HEK293 (cell line): ENCODE data around the gene CDK2AP2.

Source experiments
- HOXD13 ChIP-seq: sonication (generic); formaldehyde crosslinking; IDR thresholded peaks from 2 replicates; pipeline ENCODE4 v1.8.0; 2022; ENCODE audit warnings: missing genetic modification reagents, borderline replicate concordance
- IKZF3 ChIP-seq: fragments of 450-650 bp; IDR thresholded peaks from 2 replicates; pipeline ENCODE4 v1.5.0; 2018; ENCODE audit warnings: missing biosample characterization, mild to moderate bottlenecking, missing genetic modification characterization, moderate library complexity
- KLF1 ChIP-seq: fragments of 450-650 bp; formaldehyde crosslinking; IDR thresholded peaks from 2 replicates; pipeline ENCODE4 v1.5.1; 2016; ENCODE audit warnings: missing biosample characterization, missing genetic modification characterization
- SP2 ChIP-seq: fragments of 450-650 bp; formaldehyde crosslinking; IDR thresholded peaks from 2 replicates; pipeline ENCODE4 v1.5.1; 2016; ENCODE audit warnings: missing biosample characterization, missing genetic modification characterization
- SP7 ChIP-seq: fragments of 450-650 bp; formaldehyde crosslinking; IDR thresholded peaks from 2 replicates; pipeline ENCODE4 v1.5.1; 2016; ENCODE audit warnings: missing biosample characterization, missing genetic modification characterization
- TSHZ1 ChIP-seq: fragments of 450-650 bp; formaldehyde crosslinking; IDR thresholded peaks from 2 replicates; pipeline ENCODE4 v1.5.1; 2016; ENCODE audit warnings: missing biosample characterization, missing genetic modification characterization, borderline replicate concordance
- ZBTB20 ChIP-seq: fragments of 450-650 bp; formaldehyde crosslinking; IDR thresholded peaks from 2 replicates; pipeline ENCODE4 v1.5.1; 2016; ENCODE audit warnings: missing biosample characterization, missing genetic modification characterization
- ZBTB48 ChIP-seq: fragments of 450-650 bp; formaldehyde crosslinking; IDR thresholded peaks from 2 replicates; pipeline ENCODE4 v1.5.1; 2016; ENCODE audit warnings: missing biosample characterization, missing genetic modification characterization
- ZNF138 ChIP-seq: fragments of 450-650 bp; formaldehyde crosslinking; IDR thresholded peaks from 2 replicates; pipeline ENCODE4 v1.5.1; 2016; ENCODE audit warnings: missing biosample characterization, missing genetic modification characterization, borderline replicate concordance
- ZNF148 ChIP-seq: fragments of 450-650 bp; formaldehyde crosslinking; IDR thresholded peaks from 2 replicates; pipeline ENCODE4 v1.5.0; 2017; ENCODE audit warnings: missing biosample characterization, missing genetic modification characterization, borderline replicate concordance
- ZNF169 ChIP-seq: fragments of 450-650 bp; formaldehyde crosslinking; IDR thresholded peaks from 2 replicates; pipeline ENCODE4 v1.5.1; 2016; ENCODE audit warnings: missing biosample characterization, missing genetic modification characterization
- ZNF174 ChIP-seq: fragments of 450-650 bp; formaldehyde crosslinking; IDR thresholded peaks from 2 replicates; pipeline ENCODE4 v1.5.0; 2017; ENCODE audit warnings: missing biosample characterization, mild to moderate bottlenecking, missing genetic modification characterization
- ZNF266 ChIP-seq: fragments of 450-650 bp; formaldehyde crosslinking; IDR thresholded peaks from 2 replicates; pipeline ENCODE4 v1.5.1; 2016; ENCODE audit warnings: missing biosample characterization, missing genetic modification characterization, low read depth
- ZNF335 ChIP-seq: fragments of 450-650 bp; formaldehyde crosslinking; conservative IDR thresholded peaks from 2 replicates; pipeline ENCODE4 v1.5.1; 2016; ENCODE audit warnings: missing biosample characterization, missing genetic modification characterization
- ZNF449 ChIP-seq: fragments of 450-650 bp; formaldehyde crosslinking; IDR thresholded peaks from 2 replicates; pipeline ENCODE4 v1.5.1; 2017; ENCODE audit warnings: missing biosample characterization, mild to moderate bottlenecking, missing genetic modification characterization, moderate library complexity
- ZNF544 ChIP-seq: fragments of 450-650 bp; formaldehyde crosslinking; IDR thresholded peaks from 2 replicates; pipeline ENCODE4 v1.5.0; 2017; ENCODE audit warnings: missing biosample characterization, missing genetic modification characterization
- ZNF561 ChIP-seq: fragments of 450-650 bp; IDR thresholded peaks from 2 replicates; pipeline ENCODE4 v1.5.1; 2018; ENCODE audit warnings: missing biosample characterization, missing genetic modification characterization, borderline replicate concordance
- ZNF624 ChIP-seq: fragments of 450-650 bp; formaldehyde crosslinking; IDR thresholded peaks from 2 replicates; pipeline ENCODE4 v1.5.1; 2017; ENCODE audit warnings: missing biosample characterization, missing genetic modification characterization
- ZNF76 ChIP-seq: fragments of 450-650 bp; formaldehyde crosslinking; IDR thresholded peaks from 2 replicates; pipeline ENCODE4; 2016; ENCODE audit warnings: low read depth, missing biosample characterization, missing genetic modification characterization, borderline replicate concordance
- ZNF837 ChIP-seq: fragments of 450-650 bp; formaldehyde crosslinking; IDR thresholded peaks from 2 replicates; pipeline ENCODE4 v1.5.1; 2016; ENCODE audit warnings: missing biosample characterization, missing genetic modification characterization
- TF ChIP-seq, protein P1 (sequence below): fragments of 450-650 bp; formaldehyde crosslinking; IDR thresholded peaks from 2 replicates; pipeline ENCODE4 v1.5.1; 2016; ENCODE audit warnings: missing biosample characterization, missing genetic modification characterization
- TF ChIP-seq, protein P2 (sequence below): IDR thresholded peaks from 2 replicates; pipeline ENCODE4 v1.6.1; 2011; ENCODE audit warnings: mild to moderate bottlenecking, low read depth, low read length, borderline replicate concordance
- TF ChIP-seq, protein P3 (sequence below): fragments of 450-650 bp; formaldehyde crosslinking; IDR thresholded peaks from 2 replicates; pipeline ENCODE4 v1.5.1; 2017; ENCODE audit warnings: missing biosample characterization, missing genetic modification characterization
- TF ChIP-seq, protein P4 (sequence below): fragments of 450-650 bp; formaldehyde crosslinking; IDR thresholded peaks from 2 replicates; pipeline ENCODE4 v1.5.1; 2016; ENCODE audit warnings: missing biosample characterization, missing genetic modification characterization

The CDK2AP2 gene

GRCh38 chr11:67468759-67469507, 39.0 kb downstream of the CDK2AP2 start, which contains the start of gene TMEM134 (continued):
- TF ChIP-seq HOXD13 (CRISPR knock-in tag) (no peak), ZNF544 (tag by site-specific recombination) (no peak), SP7 (tag by site-specific recombination) (no peak), SP2 (tag by site-specific recombination) (peak; percentile 84), ZNF561 (tag by site-specific recombination) (peak; percentile 100), ZNF138 (tag by site-specific recombination) (no peak), ZNF76 (tag by site-specific recombination) (no peak), IKZF3 (tag by site-specific recombination) (peak; percentile 39; the same call in 1 of the 2 replicates), ZNF148 (tag by site-specific recombination) (no peak), TSHZ1 (no peak), ZNF335 (tag by site-specific recombination) (peak; percentile 69), ZBTB20 (tag by site-specific recombination) (peak; percentile 88), ZNF169 (no peak), ZNF174 (tag by site-specific recombination) (no peak), ZNF449 (tag by site-specific recombination) (no peak), ZNF837 (tag by site-specific recombination) (no peak), ZNF266 (tag by site-specific recombination) (no peak), ZNF624 (tag by site-specific recombination) (no peak), KLF1 (tag by site-specific recombination) (peak; percentile 17; the same call in 1 of the 2 replicates), ZBTB48 (tag by site-specific recombination) (peak; percentile 49; the same call in 1 of the 2 replicates)
- TF ChIP-seq, protein P1, sequence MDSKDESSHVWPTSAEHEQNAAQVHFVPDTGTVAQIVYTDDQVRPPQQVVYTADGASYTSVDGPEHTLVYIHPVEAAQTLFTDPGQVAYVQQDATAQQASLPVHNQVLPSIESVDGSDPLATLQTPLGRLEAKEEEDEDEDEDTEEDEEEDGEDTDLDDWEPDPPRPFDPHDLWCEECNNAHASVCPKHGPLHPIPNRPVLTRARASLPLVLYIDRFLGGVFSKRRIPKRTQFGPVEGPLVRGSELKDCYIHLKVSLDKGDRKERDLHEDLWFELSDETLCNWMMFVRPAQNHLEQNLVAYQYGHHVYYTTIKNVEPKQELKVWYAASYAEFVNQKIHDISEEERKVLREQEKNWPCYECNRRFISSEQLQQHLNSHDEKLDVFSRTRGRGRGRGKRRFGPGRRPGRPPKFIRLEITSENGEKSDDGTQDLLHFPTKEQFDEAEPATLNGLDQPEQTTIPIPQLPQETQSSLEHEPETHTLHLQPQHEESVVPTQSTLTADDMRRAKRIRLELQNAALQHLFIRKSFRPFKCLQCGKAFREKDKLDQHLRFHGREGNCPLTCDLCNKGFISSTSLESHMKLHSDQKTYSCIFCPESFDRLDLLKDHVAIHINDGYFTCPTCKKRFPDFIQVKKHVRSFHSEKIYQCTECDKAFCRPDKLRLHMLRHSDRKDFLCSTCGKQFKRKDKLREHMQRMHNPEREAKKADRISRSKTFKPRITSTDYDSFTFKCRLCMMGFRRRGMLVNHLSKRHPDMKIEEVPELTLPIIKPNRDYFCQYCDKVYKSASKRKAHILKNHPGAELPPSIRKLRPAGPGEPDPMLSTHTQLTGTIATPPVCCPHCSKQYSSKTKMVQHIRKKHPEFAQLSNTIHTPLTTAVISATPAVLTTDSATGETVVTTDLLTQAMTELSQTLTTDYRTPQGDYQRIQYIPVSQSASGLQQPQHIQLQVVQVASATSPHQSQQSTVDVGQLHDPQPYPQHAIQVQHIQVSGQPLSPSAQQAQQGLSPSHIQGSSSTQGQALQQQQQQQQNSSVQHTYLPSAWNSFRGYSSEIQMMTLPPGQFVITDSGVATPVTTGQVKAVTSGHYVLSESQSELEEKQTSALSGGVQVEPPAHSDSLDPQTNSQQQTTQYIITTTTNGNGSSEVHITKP (tag by site-specific recombination), result no peak
- TF ChIP-seq, protein P2, sequence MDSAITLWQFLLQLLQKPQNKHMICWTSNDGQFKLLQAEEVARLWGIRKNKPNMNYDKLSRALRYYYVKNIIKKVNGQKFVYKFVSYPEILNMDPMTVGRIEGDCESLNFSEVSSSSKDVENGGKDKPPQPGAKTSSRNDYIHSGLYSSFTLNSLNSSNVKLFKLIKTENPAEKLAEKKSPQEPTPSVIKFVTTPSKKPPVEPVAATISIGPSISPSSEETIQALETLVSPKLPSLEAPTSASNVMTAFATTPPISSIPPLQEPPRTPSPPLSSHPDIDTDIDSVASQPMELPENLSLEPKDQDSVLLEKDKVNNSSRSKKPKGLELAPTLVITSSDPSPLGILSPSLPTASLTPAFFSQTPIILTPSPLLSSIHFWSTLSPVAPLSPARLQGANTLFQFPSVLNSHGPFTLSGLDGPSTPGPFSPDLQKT, result no peak
- TF ChIP-seq, protein P3, sequence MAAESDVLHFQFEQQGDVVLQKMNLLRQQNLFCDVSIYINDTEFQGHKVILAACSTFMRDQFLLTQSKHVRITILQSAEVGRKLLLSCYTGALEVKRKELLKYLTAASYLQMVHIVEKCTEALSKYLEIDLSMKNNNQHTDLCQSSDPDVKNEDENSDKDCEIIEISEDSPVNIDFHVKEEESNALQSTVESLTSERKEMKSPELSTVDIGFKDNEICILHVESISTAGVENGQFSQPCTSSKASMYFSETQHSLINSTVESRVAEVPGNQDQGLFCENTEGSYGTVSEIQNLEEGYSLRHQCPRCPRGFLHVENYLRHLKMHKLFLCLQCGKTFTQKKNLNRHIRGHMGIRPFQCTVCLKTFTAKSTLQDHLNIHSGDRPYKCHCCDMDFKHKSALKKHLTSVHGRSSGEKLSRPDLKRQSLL (tag by site-specific recombination), result peak; percentile 64; the same call in 1 of the 2 replicates
- TF ChIP-seq, protein P4, sequence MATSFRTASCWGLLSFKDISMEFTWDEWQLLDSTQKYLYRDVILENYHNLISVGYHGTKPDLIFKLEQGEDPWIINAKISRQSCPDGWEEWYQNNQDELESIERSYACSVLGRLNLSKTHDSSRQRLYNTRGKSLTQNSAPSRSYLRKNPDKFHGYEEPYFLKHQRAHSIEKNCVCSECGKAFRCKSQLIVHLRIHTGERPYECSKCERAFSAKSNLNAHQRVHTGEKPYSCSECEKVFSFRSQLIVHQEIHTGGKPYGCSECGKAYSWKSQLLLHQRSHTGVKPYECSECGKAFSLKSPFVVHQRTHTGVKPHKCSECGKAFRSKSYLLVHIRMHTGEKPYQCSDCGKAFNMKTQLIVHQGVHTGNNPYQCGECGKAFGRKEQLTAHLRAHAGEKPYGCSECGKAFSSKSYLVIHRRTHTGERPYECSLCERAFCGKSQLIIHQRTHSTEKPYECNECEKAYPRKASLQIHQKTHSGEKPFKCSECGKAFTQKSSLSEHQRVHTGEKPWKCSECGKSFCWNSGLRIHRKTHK (tag by site-specific recombination), result no peak
